Lung microvascular endothelial cell (primary cell): ENCODE data around the gene SAMD1. TPM values are rescaled to one million over a fixed set of nuclear protein-coding genes. Genes with fewer than 3 reads are reported as not detected.

Experiments used
- DNase-seq, 2 donors: peaks; one replicate each; pipeline versions ENCODE4 v3.0.0 to v3.0.0-alpha.2; 2010; ENCODE audit warnings: low read depth in 2 of 2
- total RNA-seq: library from RNA; depleted of rRNA; stranded (reverse); fragments of >200 nt; gene quantifications from 2 replicates; pipeline ENCODE4 v1.2.1, GENCODE V29; 2014

SAMD1 gene
- total RNA-seq, 1 donor from 2014 or later, result 18.3 TPM

GRCh38 chr19:14113762-14114414 is 23.3 kb upstream of the SAMD1 start:
- DNase-seq, result no peak

GRCh38 chr19:14112809-14113385 is 22.3 kb upstream of the SAMD1 start:
- DNase-seq, result no peak

GRCh38 chr19:14112051-14112808 is 21.7 kb upstream of the SAMD1 start:
- DNase-seq, result no peak

GRCh38 chr19:14111486-14111885 is 20.9 kb upstream of the SAMD1 start:
- DNase-seq, result no peak

GRCh38 chr19:14110650-14111049 is 20.1 kb upstream of the SAMD1 start:
- no peak for DNase-seq

GRCh38 chr19:14107581-14108461 is 17.3 kb upstream of the SAMD1 start:
- peak; percentile 38 to 92 for DNase-seq

- DNase-seq, result no peak
These were observed 16.3 kb upstream of the SAMD1 start for GRCh38 chr19:14106840-14107239.

- DNase-seq, result no peak
These were observed 15.1 kb upstream of the SAMD1 start for GRCh38 chr19:14105680-14106079.

- DNase-seq, result no peak
These were observed 12.8 kb upstream of the SAMD1 start for GRCh38 chr19:14103310-14103709.

GRCh38 chr19:14102756-14103155 is 12.2 kb upstream of the SAMD1 start:
- no peak for DNase-seq

GRCh38 chr19:14102102-14102696 is 11.6 kb upstream of the SAMD1 start:
- DNase-seq, result no peak

GRCh38 chr19:14101003-14101545 is 10.5 kb upstream of the SAMD1 start:
- DNase-seq, result no peak

- DNase-seq, result no peak
These were observed 7.1 kb upstream of the SAMD1 start for GRCh38 chr19:14097532-14098151.

GRCh38 chr19:14096272-14096992 is 5.9 kb upstream of the SAMD1 start:
- no peak for DNase-seq

- DNase-seq, result no peak
These were observed 4.3 kb upstream of the SAMD1 start for GRCh38 chr19:14094854-14095253.

- DNase-seq, result no peak
These were observed 2.7 kb upstream of the SAMD1 start for GRCh38 chr19:14093117-14093823.

- DNase-seq, result no peak
These were observed 1.4 kb upstream of the SAMD1 start for GRCh38 chr19:14091813-14092462.

- DNase-seq, result peak; percentile 63 to 71
These were observed 696 bp upstream of the SAMD1 start for GRCh38 chr19:14091081-14091812.
